Mammary epithelial cell (primary cell): ENCODE measurements around the gene VPREB1.
"Not testable (repeated sequence)": the region's sequence is repeated elsewhere in the genome, so short reads cannot be mapped to it uniquely, and the experiment has no call there.

Experiments used
- EZH2 ChIP-seq: IDR thresholded peaks from 2 replicates; pipeline ENCODE4 v1.6.1; 2012; ENCODE audit warnings: low read length, inconsistent platforms, borderline replicate concordance
- TF ChIP-seq, protein P1 (sequence below), 2 donors: IDR thresholded peaks in 1 of 2; conservative IDR thresholded peaks in 1 of 2; 2 replicates each; pipeline ENCODE4 v1.5.1; 2011 to 2012; ENCODE audit warnings: inconsistent platforms in 2 of 2, low read length in 2 of 2, mild to moderate bottlenecking in 2 of 2, control low read depth in 1 of 2, low read depth in 1 of 2; ENCODE audit not compliant: insufficient read depth in 1 of 2; ENCODE audit errors: extremely low read depth in 1 of 2

DNA sequence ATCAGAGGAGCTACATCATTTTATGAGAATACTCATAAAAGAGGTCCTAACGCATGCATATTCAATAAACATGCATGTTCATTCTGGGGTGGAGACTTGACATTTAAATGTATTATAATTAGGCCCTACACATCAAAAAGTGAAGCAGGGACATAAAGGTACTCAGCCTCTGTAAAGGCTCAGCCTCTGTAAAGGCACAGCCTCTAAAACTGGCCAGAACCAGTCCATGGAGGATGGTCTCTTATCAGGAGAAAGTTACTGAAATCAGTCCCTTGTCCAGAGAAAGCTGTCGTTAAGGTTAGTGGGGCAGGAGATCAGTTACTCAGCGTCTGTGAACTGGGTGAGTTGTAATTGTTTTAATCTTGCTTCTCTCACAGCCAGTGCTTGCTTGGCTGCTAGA lies 19.2 kb downstream of the VPREB1 start:
- TF ChIP-seq EZH2 = not testable (repeated sequence)
- TF ChIP-seq, protein P1, sequence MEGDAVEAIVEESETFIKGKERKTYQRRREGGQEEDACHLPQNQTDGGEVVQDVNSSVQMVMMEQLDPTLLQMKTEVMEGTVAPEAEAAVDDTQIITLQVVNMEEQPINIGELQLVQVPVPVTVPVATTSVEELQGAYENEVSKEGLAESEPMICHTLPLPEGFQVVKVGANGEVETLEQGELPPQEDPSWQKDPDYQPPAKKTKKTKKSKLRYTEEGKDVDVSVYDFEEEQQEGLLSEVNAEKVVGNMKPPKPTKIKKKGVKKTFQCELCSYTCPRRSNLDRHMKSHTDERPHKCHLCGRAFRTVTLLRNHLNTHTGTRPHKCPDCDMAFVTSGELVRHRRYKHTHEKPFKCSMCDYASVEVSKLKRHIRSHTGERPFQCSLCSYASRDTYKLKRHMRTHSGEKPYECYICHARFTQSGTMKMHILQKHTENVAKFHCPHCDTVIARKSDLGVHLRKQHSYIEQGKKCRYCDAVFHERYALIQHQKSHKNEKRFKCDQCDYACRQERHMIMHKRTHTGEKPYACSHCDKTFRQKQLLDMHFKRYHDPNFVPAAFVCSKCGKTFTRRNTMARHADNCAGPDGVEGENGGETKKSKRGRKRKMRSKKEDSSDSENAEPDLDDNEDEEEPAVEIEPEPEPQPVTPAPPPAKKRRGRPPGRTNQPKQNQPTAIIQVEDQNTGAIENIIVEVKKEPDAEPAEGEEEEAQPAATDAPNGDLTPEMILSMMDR (conservative IDR thresholded peaks at IDR 0.05 in 1 of 2, IDR thresholded peaks at IDR 0.05 in 1 of 2; ENCODE audit: extremely low read depth in 1 of 2, insufficient read depth in 1 of 2, low read depth in 1 of 2, low read length in 2 of 2) = not testable (repeated sequence)
